Suprapubic skin (tissue), 4 donors: Measurements from ENCODE around the gene LRFN4.

Source experiments
- EP300 ChIP-seq: sonication (generic); formaldehyde crosslinking; IDR thresholded peaks from one replicate; pipeline ENCODE4 v1.6.1; 2017; ENCODE audit warnings: antibody characterized with exemption
- POLR2AphosphoS5 ChIP-seq, 3 donors: sonication (generic); formaldehyde crosslinking; IDR thresholded peaks; one replicate each; pipeline ENCODE4 v1.6.1; 2017; ENCODE audit warnings: antibody characterized with exemption in 3 of 3
- TF ChIP-seq, protein P1 (sequence below), 2 donors: fragments of 200-600 bp in 1 of 2; fragments of 450-650 bp in 1 of 2; sonication (generic) in 1 of 2; IDR thresholded peaks; one replicate each; pipeline ENCODE4 v1.5.1; 2016 to 2019; ENCODE audit warnings: antibody characterized with exemption in 2 of 2, mild to moderate bottlenecking in 1 of 2, moderate library complexity in 1 of 2

GRCh38 chr11:66843776-66844495 lies 12.9 kb upstream of the LRFN4 start:
- TF ChIP-seq, protein P1, sequence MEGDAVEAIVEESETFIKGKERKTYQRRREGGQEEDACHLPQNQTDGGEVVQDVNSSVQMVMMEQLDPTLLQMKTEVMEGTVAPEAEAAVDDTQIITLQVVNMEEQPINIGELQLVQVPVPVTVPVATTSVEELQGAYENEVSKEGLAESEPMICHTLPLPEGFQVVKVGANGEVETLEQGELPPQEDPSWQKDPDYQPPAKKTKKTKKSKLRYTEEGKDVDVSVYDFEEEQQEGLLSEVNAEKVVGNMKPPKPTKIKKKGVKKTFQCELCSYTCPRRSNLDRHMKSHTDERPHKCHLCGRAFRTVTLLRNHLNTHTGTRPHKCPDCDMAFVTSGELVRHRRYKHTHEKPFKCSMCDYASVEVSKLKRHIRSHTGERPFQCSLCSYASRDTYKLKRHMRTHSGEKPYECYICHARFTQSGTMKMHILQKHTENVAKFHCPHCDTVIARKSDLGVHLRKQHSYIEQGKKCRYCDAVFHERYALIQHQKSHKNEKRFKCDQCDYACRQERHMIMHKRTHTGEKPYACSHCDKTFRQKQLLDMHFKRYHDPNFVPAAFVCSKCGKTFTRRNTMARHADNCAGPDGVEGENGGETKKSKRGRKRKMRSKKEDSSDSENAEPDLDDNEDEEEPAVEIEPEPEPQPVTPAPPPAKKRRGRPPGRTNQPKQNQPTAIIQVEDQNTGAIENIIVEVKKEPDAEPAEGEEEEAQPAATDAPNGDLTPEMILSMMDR (IDR thresholded peaks at IDR 0.05), result no peak
- TF ChIP-seq EP300, result no peak
- TF ChIP-seq POLR2AphosphoS5 (IDR thresholded peaks at IDR 0.05), result no peak
